ENCODE results near the gene STARD13. TPM values are rescaled to one million over a fixed set of nuclear protein-coding genes. Genes with fewer than 3 reads are reported as not detected.

Gene STARD13
- total RNA-seq, 2 experiments from 2014 or later: 0.30 to 0.31 TPM

DNA sequence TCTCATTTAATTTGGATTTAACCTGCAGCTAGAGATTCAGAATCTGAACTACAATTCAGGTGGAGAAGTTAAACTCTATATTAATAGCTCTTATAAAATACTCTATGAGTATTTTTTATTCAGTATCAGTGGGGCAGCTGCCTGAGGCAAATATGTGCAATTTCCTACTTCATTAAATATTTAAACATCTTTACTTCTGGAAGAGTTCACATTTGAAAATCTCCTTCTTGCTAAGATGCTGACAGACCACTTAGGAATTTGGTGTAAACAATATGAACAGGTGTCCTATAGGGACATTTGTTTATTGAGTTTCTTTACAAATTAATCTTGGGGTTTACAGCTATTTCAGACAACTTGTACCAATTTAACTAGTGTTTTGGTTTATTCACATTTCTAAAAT, 20.4 kb downstream of the STARD13 start:
- H3K4me3 Mint-ChIP-seq: no peak overlapping the region
- H3K4me1 Mint-ChIP-seq (ENCODE audit: low read depth): no peaks in the 10 kb centered on the region
- peaks cover 8% of the 10 kb centered on the region for H3K27me3 Mint-ChIP-seq (ENCODE audit: low read depth)
- CTCF ChIA-PET: no interaction called here
- no peaks in the 10 kb centered on the region for H3K36me3 Mint-ChIP-seq (ENCODE audit: low read depth)
- H3K9me3 Mint-ChIP-seq: no peaks in the 10 kb centered on the region
- DNase-seq: no peak
- intact Hi-C loops (cut with micrococcal nuclease): no loop called here
- no peak overlapping the region for H3K27ac Mint-ChIP-seq

DNA sequence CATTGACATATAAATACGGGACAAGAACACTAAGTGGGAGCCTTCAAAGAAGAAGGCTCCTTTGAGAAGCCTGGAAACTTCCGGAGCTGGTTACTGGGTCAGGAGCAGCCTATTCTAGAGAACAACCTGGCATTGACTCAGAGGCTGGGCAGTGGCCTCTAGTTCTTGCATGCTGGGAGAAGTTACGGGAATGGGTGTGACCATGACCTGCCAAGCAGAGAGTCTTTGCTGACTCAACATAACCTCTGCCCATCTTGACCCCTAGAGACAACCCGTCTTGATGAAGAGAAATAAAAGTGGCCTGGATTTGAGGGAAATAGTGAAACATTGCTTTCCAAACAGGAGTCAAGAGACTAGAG, 21.0 kb downstream of the STARD13 start:
- no peaks in the 10 kb centered on the region for H3K36me3 Mint-ChIP-seq (ENCODE audit: low read depth)
- intact Hi-C loops (cut with micrococcal nuclease): no loop called here

DNA sequence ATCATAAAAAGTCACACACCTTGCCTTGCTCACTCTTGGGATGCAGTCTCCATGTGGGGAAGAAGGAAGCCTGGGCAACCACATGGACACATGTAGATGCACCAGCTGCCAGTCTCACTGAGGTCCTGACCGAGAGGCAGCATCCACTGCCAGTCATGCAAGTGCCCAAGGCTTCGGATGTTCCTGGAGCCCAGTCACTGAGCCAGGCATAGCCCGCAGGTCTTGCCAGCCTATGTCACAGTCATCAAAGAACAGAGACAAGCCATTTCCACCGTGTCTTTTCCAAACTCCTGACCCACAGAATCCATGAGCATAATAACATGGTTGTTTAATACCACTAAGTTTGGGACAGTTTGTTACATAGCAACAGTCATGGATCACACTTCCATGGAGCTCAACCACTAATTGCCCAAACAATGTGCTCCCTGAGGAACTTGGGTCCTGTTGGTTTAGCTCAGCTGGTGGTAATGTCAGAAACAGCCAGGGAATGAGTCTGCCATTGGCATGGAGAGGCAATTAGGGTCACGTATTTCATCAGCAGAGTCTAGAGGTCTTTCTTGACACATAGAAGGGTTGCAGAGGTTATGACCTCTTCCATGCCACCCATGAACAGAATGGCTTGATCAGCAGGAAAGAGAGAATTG, 21.5 kb downstream of the STARD13 start:
- H3K4me1 Mint-ChIP-seq (ENCODE audit: low read depth): no peaks in the 10 kb centered on the region
- CTCF ChIA-PET: interaction anchor here (0.6 kb wide), 1 partner anchor 281 kb away, joined by 5 read pairs; no protein-coding TSS in a partner anchor
- H3K27me3 Mint-ChIP-seq (ENCODE audit: low read depth): peaks cover 9% of the 10 kb centered on the region
- no peak overlapping the region for H3K4me3 Mint-ChIP-seq
- no peak for DNase-seq
- H3K36me3 Mint-ChIP-seq (ENCODE audit: low read depth): no peaks in the 10 kb centered on the region
- no peak overlapping the region for H3K27ac Mint-ChIP-seq
- intact Hi-C loops (cut with micrococcal nuclease): no loop called here
- no peaks in the 10 kb centered on the region for H3K9me3 Mint-ChIP-seq

More for the DNA sequence above, 21.0 kb downstream of the STARD13 start:
- no peak overlapping the region for H3K4me3 Mint-ChIP-seq
- peaks cover 9% of the 10 kb centered on the region for H3K27me3 Mint-ChIP-seq (ENCODE audit: low read depth)
- no peak for DNase-seq
- CTCF ChIA-PET: no interaction called here
- no peaks in the 10 kb centered on the region for H3K9me3 Mint-ChIP-seq
- no peak overlapping the region for H3K27ac Mint-ChIP-seq
- no peaks in the 10 kb centered on the region for H3K4me1 Mint-ChIP-seq (ENCODE audit: low read depth)

DNA sequence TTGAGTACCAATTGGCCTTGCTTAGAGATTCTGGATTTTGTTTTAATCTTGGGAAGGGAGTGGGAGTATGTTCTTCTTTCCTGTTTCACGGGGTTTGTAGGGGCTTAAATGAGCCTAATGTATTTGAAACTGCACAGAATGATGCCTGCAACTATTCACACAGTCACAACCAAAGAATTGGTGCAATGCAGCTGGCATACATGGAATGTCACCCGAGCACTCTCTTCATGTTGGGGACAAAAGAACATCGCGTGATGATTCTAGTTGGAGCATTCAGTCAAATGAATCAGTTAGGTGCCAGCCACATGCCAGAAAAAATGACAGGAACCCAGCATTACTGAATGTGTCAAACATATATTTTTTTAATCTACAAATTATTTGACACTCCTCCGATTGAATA, 22.1 kb downstream of the STARD13 start:
- no peak for DNase-seq
- H3K4me1 Mint-ChIP-seq (ENCODE audit: low read depth): no peaks in the 10 kb centered on the region
- no peak overlapping the region for H3K4me3 Mint-ChIP-seq
- CTCF ChIA-PET: no interaction called here
- H3K27me3 Mint-ChIP-seq (ENCODE audit: low read depth): peaks cover 9% of the 10 kb centered on the region
- no peaks in the 10 kb centered on the region for H3K36me3 Mint-ChIP-seq (ENCODE audit: low read depth)
- H3K9me3 Mint-ChIP-seq: no peaks in the 10 kb centered on the region
- H3K27ac Mint-ChIP-seq: no peak overlapping the region
- intact Hi-C loops (cut with micrococcal nuclease): no loop called here

DNA sequence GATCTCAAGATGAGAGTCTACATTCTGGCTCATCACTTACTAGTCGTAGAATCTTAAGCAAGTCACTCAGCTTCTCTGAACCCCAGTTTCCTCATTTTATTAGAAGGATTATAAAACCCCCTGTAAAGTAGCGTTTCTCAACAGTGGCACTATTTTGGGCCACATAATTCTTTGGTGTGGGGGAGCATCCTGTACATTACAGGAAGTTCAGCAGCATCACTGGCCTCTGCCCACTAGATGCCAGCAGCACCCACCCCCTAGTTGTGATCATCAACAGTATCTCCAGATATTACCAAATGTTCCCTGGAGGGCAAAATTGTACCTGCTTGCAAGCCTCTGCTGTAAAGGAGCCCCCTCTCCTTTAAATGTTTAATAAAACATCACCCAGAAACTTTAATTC, 22.6 kb downstream of the STARD13 start:
- H3K27ac Mint-ChIP-seq: no peak overlapping the region
- H3K4me1 Mint-ChIP-seq (ENCODE audit: low read depth): no peaks in the 10 kb centered on the region
- H3K4me3 Mint-ChIP-seq: no peak overlapping the region
- no peaks in the 10 kb centered on the region for H3K36me3 Mint-ChIP-seq (ENCODE audit: low read depth)
- H3K27me3 Mint-ChIP-seq (ENCODE audit: low read depth): peaks cover 9% of the 10 kb centered on the region
- intact Hi-C loops (cut with micrococcal nuclease): no loop called here
- H3K9me3 Mint-ChIP-seq: no peaks in the 10 kb centered on the region
- CTCF ChIA-PET: interaction anchor here (0.6 kb wide), 1 partner anchor 11 kb away, joined by 3 read pairs; no protein-coding TSS in a partner anchor
- DNase-seq: no peak

- peaks cover 7% of the 10 kb centered on the region for H3K27me3 Mint-ChIP-seq (ENCODE audit: low read depth)
- CTCF ChIA-PET: interaction anchor here (0.6 kb wide), 1 partner anchor 11 kb away, joined by 3 read pairs; no protein-coding TSS in a partner anchor
- H3K4me1 Mint-ChIP-seq (ENCODE audit: low read depth): no peaks in the 10 kb centered on the region
- H3K4me3 Mint-ChIP-seq: no peak overlapping the region
- no peak overlapping the region for H3K27ac Mint-ChIP-seq
- no peaks in the 10 kb centered on the region for H3K36me3 Mint-ChIP-seq (ENCODE audit: low read depth)
- DNase-seq: no peak
- no peaks in the 10 kb centered on the region for H3K9me3 Mint-ChIP-seq
- intact Hi-C loops (cut with micrococcal nuclease): no loop called here
These were observed 23.0 kb downstream of the STARD13 start for GRCh38 chr13:33262594-33262993.

- Mint-ChIP-seq H3K4me3 (no peak overlapping the region), H3K9me3 (no peaks in the 10 kb centered on the region), H3K36me3 (ENCODE audit: low read depth) (no peaks in the 10 kb centered on the region), H3K27me3 (ENCODE audit: low read depth) (peaks cover 4% of the 10 kb centered on the region), H3K27ac (no peak overlapping the region), H3K4me1 (ENCODE audit: low read depth) (no peaks in the 10 kb centered on the region)
- CTCF ChIA-PET: no interaction called here
- intact Hi-C loops (cut with micrococcal nuclease): no loop called here
- DNase-seq: no peak
These were observed 23.5 kb downstream of the STARD13 start for GRCh38 chr13:33262062-33262487.

DNA sequence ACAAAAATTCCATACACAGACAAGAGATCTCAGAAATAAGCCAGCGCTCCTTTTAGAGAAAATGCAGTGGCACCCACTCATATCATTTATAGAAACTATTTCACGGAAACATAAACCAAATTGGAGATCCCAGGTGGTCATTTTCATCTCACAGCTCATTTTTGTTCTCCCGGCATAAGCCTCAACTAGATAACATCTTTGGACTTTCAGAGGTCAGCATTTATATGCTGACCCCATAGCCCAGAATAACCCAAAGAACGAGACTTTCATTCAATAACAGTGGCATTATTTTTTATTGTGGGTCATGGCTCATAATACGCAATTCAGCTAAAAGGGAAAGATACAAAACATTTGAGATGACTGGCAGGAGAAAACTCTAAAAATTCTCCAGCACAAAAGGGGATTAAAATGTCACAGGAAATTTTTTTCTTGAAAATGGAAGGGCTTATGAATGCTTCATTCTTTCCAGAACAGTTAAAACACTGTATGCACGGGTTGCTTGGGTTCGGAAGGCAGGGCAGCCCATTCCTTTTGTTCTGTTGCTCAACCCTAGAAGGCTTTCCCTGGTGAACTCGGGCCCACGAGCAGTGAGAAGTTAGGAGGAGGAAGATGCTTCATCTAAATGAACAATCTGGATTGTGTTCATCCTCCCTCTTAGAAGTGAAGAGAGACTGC, 24.0 kb downstream of the STARD13 start:
- Mint-ChIP-seq H3K4me3 (no peak overlapping the region), H3K4me1 (ENCODE audit: low read depth) (no peaks in the 10 kb centered on the region), H3K27me3 (ENCODE audit: low read depth) (peaks cover 4% of the 10 kb centered on the region), H3K27ac (no peak overlapping the region), H3K9me3 (no peaks in the 10 kb centered on the region), H3K36me3 (ENCODE audit: low read depth) (no peaks in the 10 kb centered on the region)
- DNase-seq: no peak
- CTCF ChIA-PET: no interaction called here
- intact Hi-C loops (cut with micrococcal nuclease): no loop called here

- intact Hi-C loops (cut with micrococcal nuclease): no loop called here
- Mint-ChIP-seq H3K27ac (no peak overlapping the region), H3K4me1 (ENCODE audit: low read depth) (no peaks in the 10 kb centered on the region), H3K36me3 (ENCODE audit: low read depth) (no peaks in the 10 kb centered on the region), H3K9me3 (no peaks in the 10 kb centered on the region), H3K27me3 (ENCODE audit: low read depth) (peaks cover 4% of the 10 kb centered on the region), H3K4me3 (no peak overlapping the region)
- DNase-seq: no peak
- CTCF ChIA-PET: no interaction called here
These were observed 25.1 kb downstream of the STARD13 start for GRCh38 chr13:33260168-33261098.

- peaks cover 3% of the 10 kb centered on the region for H3K27me3 Mint-ChIP-seq (ENCODE audit: low read depth)
- no peaks in the 10 kb centered on the region for H3K4me1 Mint-ChIP-seq (ENCODE audit: low read depth)
- H3K27ac Mint-ChIP-seq: no peak overlapping the region
- H3K9me3 Mint-ChIP-seq: no peaks in the 10 kb centered on the region
- intact Hi-C loops (cut with micrococcal nuclease): no loop called here
- H3K36me3 Mint-ChIP-seq (ENCODE audit: low read depth): no peaks in the 10 kb centered on the region
- H3K4me3 Mint-ChIP-seq: no peak overlapping the region
- DNase-seq: no peak
- CTCF ChIA-PET: no interaction called here
These were observed 26.3 kb downstream of the STARD13 start for GRCh38 chr13:33259296-33259695.

DNA sequence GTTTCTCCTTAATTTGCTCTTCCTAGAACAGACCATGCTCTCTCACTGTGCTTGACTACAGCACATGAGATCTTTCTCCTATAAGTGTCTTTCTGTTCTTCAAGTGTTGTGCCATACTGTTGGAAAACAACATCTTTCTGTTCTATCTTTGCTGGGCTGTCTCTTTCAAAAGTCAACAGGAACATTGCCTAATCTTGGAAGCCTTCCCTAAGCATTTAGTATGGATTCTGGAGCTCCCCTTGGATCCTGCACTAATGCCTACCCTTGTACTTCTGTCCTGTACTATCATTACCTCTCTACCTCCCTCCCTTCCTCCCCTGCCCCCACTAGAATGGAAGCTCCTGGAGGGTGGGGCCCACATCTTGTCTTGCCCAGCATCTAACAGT, 26.8 kb downstream of the STARD13 start:
- Mint-ChIP-seq H3K4me1 (ENCODE audit: low read depth) (no peaks in the 10 kb centered on the region), H3K36me3 (ENCODE audit: low read depth) (no peaks in the 10 kb centered on the region), H3K9me3 (no peaks in the 10 kb centered on the region), H3K4me3 (no peak overlapping the region), H3K27ac (no peak overlapping the region), H3K27me3 (ENCODE audit: low read depth) (peaks cover 3% of the 10 kb centered on the region)
- intact Hi-C loops (cut with micrococcal nuclease): no loop called here
- DNase-seq: no peak
- CTCF ChIA-PET: no interaction called here

- H3K36me3 Mint-ChIP-seq (ENCODE audit: low read depth): no peaks in the 10 kb centered on the region
- peaks cover 3% of the 10 kb centered on the region for H3K27me3 Mint-ChIP-seq (ENCODE audit: low read depth)
- H3K4me3 Mint-ChIP-seq: no peak overlapping the region
- no peaks in the 10 kb centered on the region for H3K9me3 Mint-ChIP-seq
- intact Hi-C loops (cut with micrococcal nuclease): no loop called here
- no peaks in the 10 kb centered on the region for H3K4me1 Mint-ChIP-seq (ENCODE audit: low read depth)
- CTCF ChIA-PET: no interaction called here
- H3K27ac Mint-ChIP-seq: no peak overlapping the region
- no peak for DNase-seq
These were observed 27.4 kb downstream of the STARD13 start for GRCh38 chr13:33257841-33258807.
